ENCODE data around the gene SLC9B2. TPM values are rescaled to one million over a fixed set of nuclear protein-coding genes. Genes with fewer than 3 reads are reported as not detected.

Gene SLC9B2, protein sequence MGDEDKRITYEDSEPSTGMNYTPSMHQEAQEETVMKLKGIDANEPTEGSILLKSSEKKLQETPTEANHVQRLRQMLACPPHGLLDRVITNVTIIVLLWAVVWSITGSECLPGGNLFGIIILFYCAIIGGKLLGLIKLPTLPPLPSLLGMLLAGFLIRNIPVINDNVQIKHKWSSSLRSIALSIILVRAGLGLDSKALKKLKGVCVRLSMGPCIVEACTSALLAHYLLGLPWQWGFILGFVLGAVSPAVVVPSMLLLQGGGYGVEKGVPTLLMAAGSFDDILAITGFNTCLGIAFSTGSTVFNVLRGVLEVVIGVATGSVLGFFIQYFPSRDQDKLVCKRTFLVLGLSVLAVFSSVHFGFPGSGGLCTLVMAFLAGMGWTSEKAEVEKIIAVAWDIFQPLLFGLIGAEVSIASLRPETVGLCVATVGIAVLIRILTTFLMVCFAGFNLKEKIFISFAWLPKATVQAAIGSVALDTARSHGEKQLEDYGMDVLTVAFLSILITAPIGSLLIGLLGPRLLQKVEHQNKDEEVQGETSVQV
- total RNA-seq = 23.3 TPM

DNA sequence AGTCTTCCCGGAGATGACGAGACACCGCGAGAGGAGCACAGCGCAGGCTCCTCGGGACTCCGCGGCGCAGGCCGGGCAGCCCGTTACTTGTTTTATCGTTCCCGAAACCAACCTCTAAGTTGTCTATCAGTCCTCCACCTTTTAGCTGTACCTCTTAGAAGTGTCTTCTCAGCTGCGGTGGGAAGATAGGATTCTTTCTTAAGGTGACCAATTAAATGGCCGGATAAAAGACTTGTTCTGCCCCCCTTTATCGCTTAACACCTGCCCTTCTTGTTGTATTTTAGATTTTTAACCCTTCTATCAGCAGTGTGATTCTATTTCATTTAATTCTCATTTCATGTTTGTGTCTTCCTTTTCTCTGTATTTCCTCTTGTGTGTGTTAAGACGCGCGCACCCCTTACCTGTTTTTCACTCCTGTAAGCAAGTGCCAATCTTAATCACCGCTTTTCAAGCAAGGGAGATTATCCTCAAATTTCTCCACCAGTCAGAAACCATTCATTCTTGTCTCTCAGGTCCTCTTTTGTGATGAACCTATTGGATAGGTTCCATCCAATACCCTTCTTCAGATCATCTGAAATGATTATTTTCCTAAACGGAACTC lies at the start of gene SLC9B2:
Gene SLC9B2, minus strand, starts transcription at position 15 of the 601 bp plus-strand sequence. CDS start 9,211 bp downstream, outside the sequence.
- intact Hi-C loops (cut with DNase I) = loop anchor here (5.0 kb wide), 1 partner anchor 250 kb away; the partner anchor contains the start of gene UBE2D3
- Histone ChIP-seq H3K27me3 (no peaks in the 10 kb centered on the region), H3K4me1 (peaks cover 20% of the 10 kb centered on the region), H3K9me3 (no peaks in the 10 kb centered on the region), H3K36me3 (peaks cover 0 to 14% of the 10 kb centered on the region in 2 donors), H3K4me3 (peak within 1 kb of the TSS; percentile 65 to 78), H3K27ac (peak within 1 kb of the TSS; percentile 93)
- no peak for DNase-seq (ENCODE audit: extremely low spot score in 2 of 2)
- TF ChIP-seq, protein P1, sequence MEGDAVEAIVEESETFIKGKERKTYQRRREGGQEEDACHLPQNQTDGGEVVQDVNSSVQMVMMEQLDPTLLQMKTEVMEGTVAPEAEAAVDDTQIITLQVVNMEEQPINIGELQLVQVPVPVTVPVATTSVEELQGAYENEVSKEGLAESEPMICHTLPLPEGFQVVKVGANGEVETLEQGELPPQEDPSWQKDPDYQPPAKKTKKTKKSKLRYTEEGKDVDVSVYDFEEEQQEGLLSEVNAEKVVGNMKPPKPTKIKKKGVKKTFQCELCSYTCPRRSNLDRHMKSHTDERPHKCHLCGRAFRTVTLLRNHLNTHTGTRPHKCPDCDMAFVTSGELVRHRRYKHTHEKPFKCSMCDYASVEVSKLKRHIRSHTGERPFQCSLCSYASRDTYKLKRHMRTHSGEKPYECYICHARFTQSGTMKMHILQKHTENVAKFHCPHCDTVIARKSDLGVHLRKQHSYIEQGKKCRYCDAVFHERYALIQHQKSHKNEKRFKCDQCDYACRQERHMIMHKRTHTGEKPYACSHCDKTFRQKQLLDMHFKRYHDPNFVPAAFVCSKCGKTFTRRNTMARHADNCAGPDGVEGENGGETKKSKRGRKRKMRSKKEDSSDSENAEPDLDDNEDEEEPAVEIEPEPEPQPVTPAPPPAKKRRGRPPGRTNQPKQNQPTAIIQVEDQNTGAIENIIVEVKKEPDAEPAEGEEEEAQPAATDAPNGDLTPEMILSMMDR (IDR thresholded peaks at IDR 0.05) = no peak
- peak in 1 of 2 donors; percentile 31 for TF ChIP-seq POLR2AphosphoS5 (IDR thresholded peaks at IDR 0.05; ENCODE audit: insufficient read depth in 1 of 2, low read depth in 1 of 2)

DNA sequence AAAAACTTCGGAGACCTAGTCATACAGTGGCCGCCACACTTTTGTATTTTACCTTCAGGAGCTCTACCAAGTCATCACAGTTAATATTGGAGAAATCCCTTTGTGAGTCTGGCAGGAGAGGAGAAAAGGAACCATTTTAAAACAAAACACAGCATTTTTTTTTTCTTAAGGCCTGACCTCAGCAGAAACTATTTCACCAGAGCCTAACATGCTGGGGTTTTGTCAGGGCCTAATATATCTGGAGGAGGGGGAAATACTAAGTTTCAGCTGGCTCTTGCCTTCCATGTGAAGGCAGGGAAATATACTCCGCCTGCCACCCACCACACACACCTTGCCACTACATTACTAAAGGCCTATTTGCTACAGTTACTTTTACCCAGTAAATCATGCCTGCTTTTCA lies 49.6 kb upstream of the SLC9B2 start:
- Histone ChIP-seq H3K27ac (no peak overlapping the region), H3K36me3 (no peaks in the 10 kb centered on the region), H3K4me3 (no peak overlapping the region), H3K9me3 (no peaks in the 10 kb centered on the region), H3K27me3 (no peaks in the 10 kb centered on the region), H3K4me1 (no peaks in the 10 kb centered on the region)
- no peak for DNase-seq (ENCODE audit: extremely low spot score in 2 of 2)
- TF ChIP-seq POLR2AphosphoS5 (IDR thresholded peaks at IDR 0.05; ENCODE audit: insufficient read depth in 1 of 2, low read depth in 1 of 2) (no peak), POLR2A (IDR thresholded peaks at IDR 0.05) (no peak)
- TF ChIP-seq, protein P1 (IDR thresholded peaks at IDR 0.05) = no peak
- intact Hi-C loops (cut with DNase I) = no loop called here

DNA sequence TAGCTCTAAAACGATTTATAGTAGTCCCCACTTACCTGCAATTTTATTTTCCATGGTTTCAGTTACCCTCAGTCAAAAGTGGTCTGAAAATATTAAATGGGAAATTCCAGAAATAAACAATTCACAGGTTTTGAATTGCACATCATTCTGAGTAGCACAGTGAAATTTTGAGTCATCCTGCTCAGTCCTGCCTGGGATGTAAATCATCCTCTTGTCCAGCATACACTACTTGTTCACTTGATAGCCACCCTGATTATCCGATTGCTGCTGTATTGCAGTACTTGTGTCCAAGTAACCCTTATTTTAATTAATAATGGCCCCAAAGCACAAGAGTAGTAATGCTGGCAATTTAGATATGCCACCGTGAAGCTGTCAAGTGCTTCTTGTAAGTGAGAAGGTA lies 46.6 kb upstream of the SLC9B2 start:
- H3K9me3 ChIP-seq = no peaks in the 10 kb centered on the region
- intact Hi-C loops (cut with DNase I) = no loop called here
- no peak overlapping the region for H3K4me3 ChIP-seq
- H3K27me3 ChIP-seq = no peaks in the 10 kb centered on the region
- H3K36me3 ChIP-seq = no peaks in the 10 kb centered on the region
- TF ChIP-seq, protein P1 (IDR thresholded peaks at IDR 0.05) = no peak
- no peak for TF ChIP-seq POLR2A (IDR thresholded peaks at IDR 0.05)
- no peak for DNase-seq (ENCODE audit: extremely low spot score in 2 of 2)
- no peak overlapping the region for H3K27ac ChIP-seq
- no peaks in the 10 kb centered on the region for H3K4me1 ChIP-seq

DNA sequence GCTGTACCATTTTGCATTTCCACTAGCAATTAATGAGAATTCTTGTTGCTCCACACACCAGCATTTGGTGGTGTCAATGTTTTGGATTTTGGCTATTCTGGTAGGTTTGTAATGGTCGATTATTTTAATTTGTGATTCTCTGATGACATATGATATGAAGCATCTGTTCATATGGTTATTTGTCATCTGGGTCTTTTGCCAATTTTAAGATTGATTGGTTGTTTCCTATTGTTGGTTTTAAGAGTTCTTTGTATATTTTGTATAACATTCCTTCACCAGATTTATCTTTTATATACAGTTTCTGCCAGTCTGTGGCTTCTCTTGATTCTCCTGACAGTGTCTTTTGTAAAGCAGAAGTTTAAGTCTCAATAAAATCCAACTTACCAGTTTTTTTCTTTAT lies 41.6 kb upstream of the SLC9B2 start:
- Histone ChIP-seq H3K27ac (no peak overlapping the region), H3K9me3 (no peaks in the 10 kb centered on the region), H3K36me3 (no peaks in the 10 kb centered on the region), H3K27me3 (no peaks in the 10 kb centered on the region), H3K4me3 (no peak overlapping the region), H3K4me1 (no peaks in the 10 kb centered on the region)
- intact Hi-C loops (cut with DNase I) = no loop called here
- DNase-seq (ENCODE audit: extremely low spot score in 2 of 2) = no peak
- no peak for TF ChIP-seq POLR2A (IDR thresholded peaks at IDR 0.05)
- no peak for TF ChIP-seq POLR2AphosphoS5 (IDR thresholded peaks at IDR 0.05; ENCODE audit: insufficient read depth in 1 of 2, low read depth in 1 of 2)
- TF ChIP-seq, protein P1 (IDR thresholded peaks at IDR 0.05) = no peak

DNA sequence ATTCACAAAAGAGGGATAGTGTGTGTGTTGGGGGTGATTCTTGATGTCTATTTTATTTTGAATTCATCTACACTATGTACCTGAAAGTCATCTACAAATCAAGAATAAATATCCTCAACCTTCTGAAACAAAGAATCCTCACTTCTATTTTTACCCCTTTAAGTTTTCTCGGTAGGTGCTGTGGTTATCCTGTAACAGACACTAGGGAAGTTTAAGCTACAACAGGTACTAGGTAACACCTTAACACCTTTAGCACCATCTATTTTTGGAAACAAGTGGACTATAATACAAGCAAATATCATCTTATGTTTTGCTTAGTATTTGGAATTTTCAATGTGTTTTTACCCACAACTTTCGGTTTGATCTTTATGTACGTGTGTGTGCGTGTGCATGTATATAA lies 35.0 kb upstream of the SLC9B2 start:
- no peak for TF ChIP-seq POLR2A (IDR thresholded peaks at IDR 0.05)
- TF ChIP-seq, protein P1 (IDR thresholded peaks at IDR 0.05) = no peak

More for the DNA sequence above, 35.0 kb upstream of the SLC9B2 start:
- DNase-seq (ENCODE audit: extremely low spot score in 2 of 2) = no peak
- Histone ChIP-seq H3K4me3 (no peak overlapping the region), H3K36me3 (no peaks in the 10 kb centered on the region), H3K4me1 (no peaks in the 10 kb centered on the region), H3K27ac (no peak overlapping the region), H3K9me3 (no peaks in the 10 kb centered on the region), H3K27me3 (no peaks in the 10 kb centered on the region)
- intact Hi-C loops (cut with DNase I) = no loop called here

Data from vagina (tissue), 2 donors.